ENCODE results near the gene CYP27B1.
"Not testable (repeated sequence)": the region's sequence is repeated elsewhere in the genome, so short reads cannot be mapped to it uniquely, and the experiment has no call there.

Gene CYP27B1

GRCh38 chr12:57722716-57723629 lies 43.9 kb downstream of the CYP27B1 start:
- no peak for DNase-seq (ENCODE audit: low read depth in 2 of 2)

GRCh38 chr12:57721846-57722608 lies 44.9 kb downstream of the CYP27B1 start:
- DNase-seq (ENCODE audit: low read depth in 2 of 2) = not testable (repeated sequence)

- no peak for DNase-seq (ENCODE audit: low read depth in 2 of 2)
These were observed 46.0 kb downstream of the CYP27B1 start for GRCh38 chr12:57720606-57721595.

- no peak for DNase-seq (ENCODE audit: low read depth in 2 of 2)
These were observed 46.9 kb downstream of the CYP27B1 start for GRCh38 chr12:57719777-57720605.

- no peak for DNase-seq (ENCODE audit: low read depth in 2 of 2)
These were observed 48.0 kb downstream of the CYP27B1 start for GRCh38 chr12:57718641-57719528.

GRCh38 chr12:57717846-57718640 lies 48.8 kb downstream of the CYP27B1 start:
- DNase-seq (ENCODE audit: low read depth in 2 of 2) = no peak

GRCh38 chr12:57717131-57717530 lies 49.7 kb downstream of the CYP27B1 start:
- no peak for DNase-seq (ENCODE audit: low read depth in 2 of 2)

GRCh38 chr12:57716305-57716704 lies 50.6 kb downstream of the CYP27B1 start:
- DNase-seq (ENCODE audit: low read depth in 2 of 2) = no peak

GRCh38 chr12:57715786-57716185 lies 51.1 kb downstream of the CYP27B1 start:
- DNase-seq (ENCODE audit: low read depth in 2 of 2) = no peak

- DNase-seq (ENCODE audit: low read depth in 2 of 2) = not testable (repeated sequence)
These were observed 51.7 kb downstream of the CYP27B1 start for GRCh38 chr12:57715036-57715748.

- no peak for DNase-seq (ENCODE audit: low read depth in 2 of 2)
These were observed 53.7 kb downstream of the CYP27B1 start for GRCh38 chr12:57713209-57713608.

GRCh38 chr12:57712701-57713100 lies 54.2 kb downstream of the CYP27B1 start:
- no peak for DNase-seq (ENCODE audit: low read depth in 2 of 2)

All from stimulated activated CD8-positive, alpha-beta memory T cell treated with anti-CD3 and anti-CD28 coated beads, Interleukin-7, amount 100 ng/mL, for 4 hours (primary cell).